ENCODE data around the gene KCNJ6. TPM values are rescaled to one million over a fixed set of nuclear protein-coding genes. Genes with fewer than 3 reads are reported as not detected.

The KCNJ6 gene
- total and polyA plus RNA-seq, 2 of the 8 experiments (the other 6 are each of a cell fraction or from before 2014, with no cell fraction given), result 0.51 to 1.2 TPM

- H3K27ac ChIP-seq (ENCODE audit: low read depth, low read length), result no peak overlapping the region
- H3K9me3 ChIP-seq (ENCODE audit: insufficient read depth in 2 of 2, low read depth in 1 of 2, low read length in 1 of 2), result no peaks in the 10 kb centered on the region
- H4K91ac ChIP-seq (replicated peaks; ENCODE audit: insufficient read length, low read length), result no peak overlapping the region
- TF ChIP-seq CTCF (IDR thresholded peaks at IDR 0.05; ENCODE audit: control extremely low read depth in 1 of 3, insufficient read depth in 1 of 3, low read depth in 1 of 3, low read length in 3 of 3) (no peak), ZNF274 (IDR thresholded peaks at IDR 0.05; ENCODE audit: borderline replicate concordance, extremely low read depth, low read length) (no peak), RAD21 (IDR thresholded peaks at IDR 0.05 in 1 of 2, conservative IDR thresholded peaks at IDR 0.05 in 1 of 2; ENCODE audit: low read depth in 2 of 2, low read length in 2 of 2) (no peak), GABPA (IDR thresholded peaks at IDR 0.05; ENCODE audit: borderline replicate concordance, insufficient read depth, low read length) (no peak), BRCA1 (IDR thresholded peaks at IDR 0.05; ENCODE audit: low read depth, low read length) (no peak), EZH2 (IDR thresholded peaks at IDR 0.05; ENCODE audit: low read depth, low read length, severe bottlenecking) (no peak), CREB1 (IDR thresholded peaks at IDR 0.05) (no peak), NANOG (IDR thresholded peaks at IDR 0.05; ENCODE audit: insufficient read depth, low read depth, low read length, poor library complexity, severe bottlenecking) (no peak), ATF2 (IDR thresholded peaks at IDR 0.05; ENCODE audit: low read length) (no peak)
Measured at GRCh38 chr21:37843191-37843590, 73.1 kb downstream of the KCNJ6 start.

More at GRCh38 chr21:37843191-37843590, 73.1 kb downstream of the KCNJ6 start:
- H3K9ac ChIP-seq (replicated peaks in 1 of 4; ENCODE audit: extremely low read depth in 1 of 4, low read depth in 3 of 4, low read length in 3 of 4), result no peak overlapping the region
- H2BK12ac ChIP-seq (ENCODE audit: low read depth, low read length), result no peak overlapping the region
- H3K23ac ChIP-seq (ENCODE audit: insufficient read length), result no peak overlapping the region
- no peaks in the 10 kb centered on the region; the same call in 1 of the 2 replicates for H3K23me2 ChIP-seq (ENCODE audit: low read depth, low read length)
- CTCF ChIA-PET (ENCODE audit: partially characterized antibody), result interaction anchor here (0.7 to 1.2 kb wide), 2 partner anchors 8 to 142 kb away, joined by 3 read pairs; no protein-coding TSS in a partner anchor
- H3K27me3 ChIP-seq (replicated peaks in 1 of 4; ENCODE audit: control insufficient read depth in 3 of 4, extremely low read depth in 1 of 4, insufficient read depth in 3 of 4, low read length in 3 of 4), result no peaks in the 10 kb centered on the region
- no peak overlapping the region for H4K8ac ChIP-seq (ENCODE audit: extremely low read depth, insufficient read depth, low read length)
- H3K4me1 ChIP-seq (replicated peaks in 1 of 4; ENCODE audit: control insufficient read depth in 3 of 4, insufficient read depth in 4 of 4, low read length in 3 of 4), result peaks cover 0 to 7% (median 3%) of the 10 kb centered on the region in 4 experiments; a peak in 2 of 7 replicates
- no peak overlapping the region for H2BK15ac ChIP-seq (ENCODE audit: low read length)
- DNase-seq (ENCODE audit: low read depth in 1 of 2, low spot score in 2 of 2) (no peak), FAIRE-seq (no peak)
- no peak overlapping the region for H3K18ac ChIP-seq (ENCODE audit: extremely low read depth, low read length)
- no peaks in the 10 kb centered on the region for H4K20me1 ChIP-seq (replicated peaks in 1 of 2; ENCODE audit: control insufficient read depth in 1 of 2, insufficient read depth in 2 of 2, low read length in 2 of 2)
- H2BK5ac ChIP-seq (ENCODE audit: low read depth, low read length), result no peak overlapping the region
- H3K4me3 ChIP-seq (ENCODE audit: extremely low read depth in 1 of 4, insufficient read depth in 2 of 4, low read depth in 3 of 4, low read length in 4 of 4), result no peak overlapping the region
- H3K4ac ChIP-seq (replicated peaks; ENCODE audit: insufficient read length, low read depth, low read length), result no peak overlapping the region
- no peaks in the 10 kb centered on the region for H3K36me3 ChIP-seq (ENCODE audit: control insufficient read depth in 2 of 4, insufficient read depth in 4 of 4, low read length in 3 of 4)
- no peak overlapping the region for H3K56ac ChIP-seq (replicated peaks; ENCODE audit: insufficient read length, low read depth, low read length)
- no peaks in the 10 kb centered on the region for H3K79me2 ChIP-seq (ENCODE audit: control insufficient read depth in 1 of 2, insufficient read depth in 2 of 2, low read length in 2 of 2)
- 93% methylated on average over 1 of the region's 1 CpG; no CpG with 5 or more reads in 1 of the 2 experiments for WGBS, 2 experiments (ENCODE audit: extremely low coverage in 1 of 2, insufficient coverage in 1 of 2, insufficient read length in 1 of 2, insufficient replicate concordance in 2 of 2, low coverage in 1 of 2, low lambda C conversion rate in 2 of 2, missing lambda C conversion rate in 1 of 2)
- H3K14ac ChIP-seq (ENCODE audit: insufficient read length), result no peak overlapping the region
- no peaks in the 10 kb centered on the region for H3K79me1 ChIP-seq (ENCODE audit: low read depth, low read length)
- no peak overlapping the region for H2AK5ac ChIP-seq (ENCODE audit: low read depth, low read length)
- H2BK20ac ChIP-seq (ENCODE audit: low read length), result no peak overlapping the region
- no peak overlapping the region for H3K4me2 ChIP-seq (ENCODE audit: insufficient read depth in 1 of 2, low read depth in 2 of 2, low read length in 2 of 2)
- H4K5ac ChIP-seq (ENCODE audit: insufficient read length, low read depth, low read length), result no peak overlapping the region
- POLR2A ChIA-PET (ENCODE audit: partially characterized antibody), result interaction anchor here (1.0 to 1.5 kb wide), 2 partner anchors 8 to 12 kb away, joined by 3 to 4 read pairs; no protein-coding TSS in a partner anchor
- no peak overlapping the region for H2BK120ac ChIP-seq (replicated peaks; ENCODE audit: low read depth, low read length)
- no peak overlapping the region for H2AFZ ChIP-seq (ENCODE audit: low read length)
